SK-N-MC (cell line): ENCODE results near the gene PDE4D.

Experiments used
- EZH2 ChIP-seq: fragments of 200-600 bp; sonication (generic); IDR thresholded peaks from one replicate; pipeline ENCODE4 v1.6.1; 2017; ENCODE audit warnings: antibody characterized with exemption
- FOXP2 ChIP-seq: optimal IDR thresholded peaks from 2 replicates; pipeline ENCODE3; 2011; ENCODE audit warnings: mild to moderate bottlenecking, moderate library complexity; ENCODE audit not compliant: insufficient read depth; ENCODE audit errors: extremely low read length, control extremely low read depth
- POLR2AphosphoS5 ChIP-seq: IDR thresholded peaks from 2 replicates; pipeline ENCODE4 v1.6.1; 2012; ENCODE audit warnings: mild to moderate bottlenecking, low read depth, low read length, borderline replicate concordance

- TF ChIP-seq POLR2AphosphoS5: no peak
- no peak for TF ChIP-seq EZH2
- TF ChIP-seq FOXP2: no peak
Measured at GRCh38 chr5:59645380-59645779, 248.1 kb downstream of the PDE4D start.
